Fibroblast of the aortic adventitia (primary cell): ENCODE results near the gene ABCC8. TPM values are rescaled to one million over a fixed set of nuclear protein-coding genes. Genes with fewer than 3 reads are reported as not detected.
"Not testable (repeated sequence)": the region's sequence is repeated elsewhere in the genome, so short reads cannot be mapped to it uniquely, and the experiment has no call there.

Source experiments
- DNase-seq: peaks from one replicate; pipeline ENCODE4 v3.0.0-alpha.2; 2010; ENCODE audit warnings: low read depth
- H3K4me3 ChIP-seq: 2 replicates; pipeline ENCODE4 v1.5.1; 2011; ENCODE audit warnings: low read depth, mild to moderate bottlenecking, control low read depth, low read length, moderate library complexity
- CTCF ChIP-seq: IDR thresholded peaks from 2 replicates; pipeline ENCODE4 v1.5.1; 2011; ENCODE audit warnings: mild to moderate bottlenecking, low read length, control low read depth, inconsistent platforms; ENCODE audit not compliant: insufficient read depth
- total RNA-seq: library from RNA; depleted of rRNA; stranded (reverse); fragments of >200 nt; gene quantifications from 2 replicates; pipeline ENCODE4 v1.2.3, GENCODE V29; 2012; ENCODE audit warnings: low replicate concordance

The ABCC8 gene
- total RNA-seq, 1 donor = not detected

DNA sequence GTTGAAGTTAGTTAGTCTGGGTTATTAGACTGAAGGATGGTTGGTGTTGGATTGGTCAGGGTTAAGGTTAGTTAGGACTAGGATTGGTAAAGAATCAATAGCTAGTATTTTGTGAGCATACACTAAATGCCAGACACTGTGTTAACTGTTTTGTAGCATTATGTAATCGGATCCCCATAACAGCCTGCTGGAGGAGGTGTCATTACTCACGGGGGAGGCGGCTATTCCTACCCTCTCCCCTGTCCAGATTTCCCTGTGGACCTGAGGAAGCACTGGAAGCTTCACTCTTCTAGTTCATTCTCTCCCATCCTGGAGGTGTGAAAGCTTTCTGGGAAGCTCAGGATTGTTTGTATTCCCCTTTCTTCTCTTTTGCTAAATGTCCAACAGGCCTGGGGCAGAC lies 47.7 kb downstream of the ABCC8 start:
- no peak overlapping the region for H3K4me3 ChIP-seq
- no peak for DNase-seq
- no peak for TF ChIP-seq CTCF

GRCh38 chr11:17428261-17428660 lies 48.4 kb downstream of the ABCC8 start:
- no peak overlapping the region for H3K4me3 ChIP-seq
- DNase-seq = no peak
- TF ChIP-seq CTCF = no peak

DNA sequence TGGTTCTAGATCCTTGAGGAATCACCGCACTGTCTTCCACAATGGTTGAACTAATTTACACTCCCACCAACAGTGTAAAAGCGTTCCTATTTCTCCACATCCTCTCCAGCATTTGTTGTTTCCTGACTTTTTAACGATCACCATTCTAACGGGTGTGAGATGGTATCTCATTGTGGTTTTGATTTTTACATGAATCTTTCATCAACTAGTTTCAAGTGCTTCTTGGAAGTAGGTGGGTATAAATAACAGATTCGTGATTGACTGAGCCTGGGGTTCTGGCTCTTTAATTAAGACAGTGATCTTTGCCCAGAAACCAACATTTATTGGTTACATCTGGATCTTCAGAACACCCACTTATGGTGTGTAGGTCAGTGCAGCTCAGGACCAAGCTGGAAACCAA lies 50.4 kb downstream of the ABCC8 start:
- not testable (repeated sequence) for DNase-seq, H3K4me3 ChIP-seq

DNA sequence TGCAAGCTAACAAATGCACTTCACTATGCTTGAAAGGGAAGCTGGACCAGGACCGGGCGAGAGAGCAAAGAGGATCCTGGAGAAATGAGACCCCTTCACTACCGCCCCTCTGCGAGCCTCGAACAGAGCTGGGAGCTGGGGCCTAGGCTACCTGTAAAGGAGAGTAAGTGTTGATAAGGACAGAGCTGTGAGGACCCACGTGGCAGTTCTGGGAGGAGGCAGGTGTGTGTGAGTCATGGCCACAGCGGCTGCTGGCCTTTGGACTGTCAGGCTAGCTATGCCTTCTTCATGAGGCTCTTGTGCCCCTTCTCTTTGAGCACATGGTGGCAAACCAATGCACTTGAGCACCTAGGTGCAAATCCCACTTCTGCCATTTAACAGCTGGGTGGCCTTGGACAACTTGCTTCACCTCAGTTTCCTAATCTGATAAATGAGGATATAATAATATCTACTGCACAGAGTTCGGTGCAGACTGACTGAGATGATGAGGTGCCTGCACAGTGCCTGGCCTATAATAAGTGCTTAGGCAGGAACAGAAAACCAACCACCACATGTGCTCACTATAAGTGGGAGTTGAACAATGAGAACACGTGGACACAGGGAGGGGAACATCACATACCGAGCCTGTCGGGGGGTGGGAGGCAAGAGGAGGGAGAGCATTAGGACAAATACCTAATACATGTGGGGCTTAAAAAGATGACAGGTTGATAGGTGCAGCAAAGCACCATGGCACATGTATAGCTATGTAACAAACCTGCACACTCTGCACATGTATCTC lies 52.9 kb downstream of the ABCC8 start:
- no peak overlapping the region for H3K4me3 ChIP-seq
- DNase-seq = no peak
- TF ChIP-seq CTCF = no peak

DNA sequence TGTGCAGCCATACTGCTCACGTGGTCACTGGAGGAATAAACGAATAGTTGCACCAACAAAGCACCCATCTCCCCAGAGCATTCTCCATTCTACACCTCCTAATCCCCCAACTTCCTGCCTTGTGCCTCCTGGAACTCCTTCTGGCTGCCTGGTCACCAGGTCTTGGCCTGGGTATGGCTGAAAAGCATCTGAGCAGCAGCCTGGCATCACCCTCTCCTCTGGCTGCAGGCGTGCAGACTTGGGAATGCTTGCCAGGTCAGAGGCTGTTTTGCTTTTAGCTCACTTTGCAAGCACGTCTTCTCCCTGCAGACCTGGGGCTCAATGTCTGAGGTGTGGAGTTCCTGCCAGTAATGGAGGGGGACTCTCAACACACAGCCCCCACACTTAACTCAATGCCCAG lies 54.9 kb downstream of the ABCC8 start:
- DNase-seq = no peak
- TF ChIP-seq CTCF = no peak
- no peak overlapping the region for H3K4me3 ChIP-seq

GRCh38 chr11:17418444-17419081 lies 58.1 kb downstream of the ABCC8 start:
- no peak for DNase-seq
- H3K4me3 ChIP-seq = no peak overlapping the region
- TF ChIP-seq CTCF = no peak

DNA sequence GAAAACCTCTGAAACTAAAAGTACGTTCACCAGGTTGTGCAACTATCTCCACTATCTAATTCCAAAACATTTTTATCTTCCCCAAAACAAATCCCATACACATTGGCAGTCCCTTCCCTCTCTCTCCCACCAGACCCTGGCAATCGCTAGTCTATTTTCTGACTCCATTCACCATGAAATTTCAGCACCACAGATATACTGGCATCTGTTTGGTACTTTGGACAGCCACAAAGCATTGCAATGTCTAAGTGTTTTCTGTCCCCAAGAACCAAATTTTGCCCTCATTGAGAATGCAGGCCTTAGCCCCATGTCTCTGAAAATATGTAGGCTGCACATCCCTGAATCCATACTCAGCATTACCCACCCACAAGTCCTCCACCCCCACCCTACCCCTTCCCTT lies 60.2 kb downstream of the ABCC8 start:
- no peak for TF ChIP-seq CTCF
- no peak overlapping the region for H3K4me3 ChIP-seq
- no peak for DNase-seq
